HepG2 (cell line): ENCODE measurements around the gene GLTPD2. TPM values are rescaled to one million over a fixed set of nuclear protein-coding genes. Genes with fewer than 3 reads are reported as not detected.

Source experiments
- ETV5 ChIP-seq: IDR thresholded peaks from 2 replicates; pipeline ENCODE4 v1.6.1; 2018; ENCODE audit warnings: missing biosample characterization, missing genetic modification reagents, inconsistent platforms, borderline replicate concordance
- FOXJ3 ChIP-seq: sonication (generic); formaldehyde crosslinking; IDR thresholded peaks from 2 replicates; pipeline ENCODE4 v1.4.0; 2020; ENCODE audit warnings: missing genetic modification reagents, mild to moderate bottlenecking, borderline replicate concordance
- MBD4 ChIP-seq: IDR thresholded peaks from 2 replicates; pipeline ENCODE4 v1.6.1; 2012; ENCODE audit warnings: low read length, inconsistent platforms, borderline replicate concordance
- MED8 ChIP-seq: sonication (generic); formaldehyde crosslinking; IDR thresholded peaks from 2 replicates; pipeline ENCODE4 v1.8.1; 2023; ENCODE audit warnings: mild to moderate bottlenecking, missing genetic modification reagents; ENCODE audit not compliant: insufficient replicate concordance
- SRSF9 ChIP-seq: fragments of 200-400 bp; formaldehyde crosslinking; IDR thresholded peaks from 2 replicates; pipeline ENCODE4 v1.6.1; 2018; ENCODE audit warnings: borderline replicate concordance, mild to moderate bottlenecking, low read depth, low read length; ENCODE audit not compliant: insufficient read depth, poor library complexity, severe bottlenecking
- THAP9 ChIP-seq: sonication (generic); formaldehyde crosslinking; IDR thresholded peaks from 2 replicates; pipeline ENCODE4; 2020; ENCODE audit warnings: missing genetic modification reagents, mild to moderate bottlenecking, borderline replicate concordance
- ZC3H13 ChIP-seq: sonication (generic); formaldehyde crosslinking; IDR thresholded peaks from 2 replicates; pipeline ENCODE4 v1.8.1; 2023; ENCODE audit warnings: mild to moderate bottlenecking, missing genetic modification reagents, moderate library complexity
- ZNF253 ChIP-seq: sonication (generic); formaldehyde crosslinking; IDR thresholded peaks from 2 replicates; pipeline ENCODE4 v1.8.0; 2022; ENCODE audit warnings: mild to moderate bottlenecking, missing genetic modification reagents, borderline replicate concordance
- ZNF512B ChIP-seq: sonication (generic); formaldehyde crosslinking; IDR thresholded peaks from 2 replicates; pipeline ENCODE4 v1.5.1; 2020; ENCODE audit warnings: missing genetic modification reagents, mild to moderate bottlenecking, borderline replicate concordance
- ZNF674 ChIP-seq: sonication (generic); formaldehyde crosslinking; IDR thresholded peaks from 2 replicates; pipeline ENCODE4 v1.5.0; 2020; ENCODE audit warnings: low read depth, mild to moderate bottlenecking, missing genetic modification reagents
- ZNF772 ChIP-seq: sonication (generic); formaldehyde crosslinking; IDR thresholded peaks from 2 replicates; pipeline ENCODE4 v1.5.0; 2020; ENCODE audit warnings: mild to moderate bottlenecking, missing genetic modification reagents
- ZNF883 ChIP-seq: sonication (generic); formaldehyde crosslinking; IDR thresholded peaks from 2 replicates; pipeline ENCODE4 v1.5.1; 2020; ENCODE audit warnings: mild to moderate bottlenecking, missing genetic modification reagents; ENCODE audit errors: not compliant biosample characterization
- polyA plus RNA-seq, 8 experiments: library from polyadenylated mRNA; depleted of rRNA in 3 of 8; stranded (reverse) in 7 of 8; unstranded in 1 of 8; fragments of >200 nt; fragmentation: Illumina TruSeq in 4 of 8; extraction: Trizol in 4 of 8; gene quantifications; 2 replicates each; pipeline versions ENCODE4 v1.2.1 to v1.2.3, GENCODE V29; 2011 to 2016; ENCODE audit warnings: low read depth in 4 of 8, missing spikeins in 1 of 8, mixed read lengths in 1 of 8; ENCODE audit not compliant: insufficient read depth in 1 of 8
- total RNA-seq, 5 experiments: library from RNA; depleted of rRNA; stranded (reverse); fragments of >200 nt; fragmentation: Illumina TruSeq; extraction: Trizol; gene quantifications; 2 replicates each; pipeline ENCODE4 v1.2.3, GENCODE V29; 2016; ENCODE audit warnings: low read depth in 1 of 5
- TF ChIP-seq, protein P1 (sequence below): sonication (generic); formaldehyde crosslinking; IDR thresholded peaks from 2 replicates; pipeline ENCODE4 v1.4.0; 2020; ENCODE audit warnings: mild to moderate bottlenecking, missing genetic modification reagents
- TF ChIP-seq, protein P2 (sequence below): sonication (generic); formaldehyde crosslinking; IDR thresholded peaks from 2 replicates; pipeline ENCODE4 v1.8.0; 2022; ENCODE audit warnings: mild to moderate bottlenecking, missing genetic modification reagents, moderate library complexity
- TF ChIP-seq, protein P3 (sequence below): sonication (generic); formaldehyde crosslinking; IDR thresholded peaks from 2 replicates; pipeline ENCODE4 v1.4.0; 2020; ENCODE audit warnings: missing genetic modification reagents

Gene GLTPD2
- total and polyA plus RNA-seq, 2 of the 13 experiments (the other 11 are each of a cell fraction or from before 2014, with no cell fraction given), result 7.5 to 12.9 TPM

DNA sequence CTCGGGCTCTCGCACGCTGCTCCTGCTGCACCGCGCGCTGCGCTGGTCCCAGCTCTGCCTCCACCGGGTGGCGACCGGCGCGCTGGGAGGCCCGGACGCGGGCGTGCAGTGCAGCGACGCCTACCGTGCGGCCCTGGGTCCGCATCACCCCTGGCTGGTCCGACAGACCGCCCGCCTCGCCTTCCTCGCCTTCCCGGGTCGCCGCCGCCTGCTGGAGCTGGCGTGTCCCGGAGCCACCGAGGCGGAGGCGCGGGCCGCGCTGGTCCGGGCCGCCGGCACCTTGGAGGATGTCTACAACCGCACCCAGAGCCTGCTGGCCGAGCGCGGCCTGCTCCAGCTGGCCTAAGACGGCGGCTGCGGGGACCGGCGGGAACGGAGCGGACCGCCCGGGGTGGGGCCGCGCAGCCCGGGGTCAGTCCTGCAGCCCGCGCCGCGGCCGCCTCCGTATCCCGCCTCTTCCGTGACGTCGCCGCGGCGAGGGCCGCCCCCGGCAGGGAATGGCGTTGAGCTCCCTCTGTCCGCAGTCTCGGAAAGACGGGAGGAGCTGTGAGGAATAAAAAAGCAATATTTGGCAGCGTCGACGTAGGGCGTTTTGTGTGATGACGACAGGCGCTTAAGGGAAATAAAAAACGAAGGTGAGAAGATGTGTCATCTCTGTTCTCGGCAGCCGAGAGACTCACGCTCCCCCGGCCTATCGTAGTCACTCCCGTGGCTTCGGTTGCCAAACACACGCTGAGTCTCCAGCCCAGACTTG is 1.4 kb downstream of the GLTPD2 start (continued):
- TF ChIP-seq THAP9 (CRISPR knock-in tag), result no peak
- TF ChIP-seq ZNF772, result no peak; the same call in 1 of the 2 replicates
- TF ChIP-seq SRSF9, result no peak
- peak; percentile 91 for TF ChIP-seq ETV5 (CRISPR knock-in tag)
- no peak for TF ChIP-seq ZNF674 (CRISPR knock-in tag)
- TF ChIP-seq ZC3H13, result peak; percentile 97
- TF ChIP-seq ZNF253 (CRISPR knock-in tag), result no peak
- no peak for TF ChIP-seq FOXJ3 (CRISPR knock-in tag)
- TF ChIP-seq, protein P1, sequence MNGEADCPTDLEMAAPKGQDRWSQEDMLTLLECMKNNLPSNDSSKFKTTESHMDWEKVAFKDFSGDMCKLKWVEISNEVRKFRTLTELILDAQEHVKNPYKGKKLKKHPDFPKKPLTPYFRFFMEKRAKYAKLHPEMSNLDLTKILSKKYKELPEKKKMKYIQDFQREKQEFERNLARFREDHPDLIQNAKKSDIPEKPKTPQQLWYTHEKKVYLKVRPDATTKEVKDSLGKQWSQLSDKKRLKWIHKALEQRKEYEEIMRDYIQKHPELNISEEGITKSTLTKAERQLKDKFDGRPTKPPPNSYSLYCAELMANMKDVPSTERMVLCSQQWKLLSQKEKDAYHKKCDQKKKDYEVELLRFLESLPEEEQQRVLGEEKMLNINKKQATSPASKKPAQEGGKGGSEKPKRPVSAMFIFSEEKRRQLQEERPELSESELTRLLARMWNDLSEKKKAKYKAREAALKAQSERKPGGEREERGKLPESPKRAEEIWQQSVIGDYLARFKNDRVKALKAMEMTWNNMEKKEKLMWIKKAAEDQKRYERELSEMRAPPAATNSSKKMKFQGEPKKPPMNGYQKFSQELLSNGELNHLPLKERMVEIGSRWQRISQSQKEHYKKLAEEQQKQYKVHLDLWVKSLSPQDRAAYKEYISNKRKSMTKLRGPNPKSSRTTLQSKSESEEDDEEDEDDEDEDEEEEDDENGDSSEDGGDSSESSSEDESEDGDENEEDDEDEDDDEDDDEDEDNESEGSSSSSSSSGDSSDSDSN (CRISPR knock-in tag), result peak; percentile 98
- TF ChIP-seq, protein P2, sequence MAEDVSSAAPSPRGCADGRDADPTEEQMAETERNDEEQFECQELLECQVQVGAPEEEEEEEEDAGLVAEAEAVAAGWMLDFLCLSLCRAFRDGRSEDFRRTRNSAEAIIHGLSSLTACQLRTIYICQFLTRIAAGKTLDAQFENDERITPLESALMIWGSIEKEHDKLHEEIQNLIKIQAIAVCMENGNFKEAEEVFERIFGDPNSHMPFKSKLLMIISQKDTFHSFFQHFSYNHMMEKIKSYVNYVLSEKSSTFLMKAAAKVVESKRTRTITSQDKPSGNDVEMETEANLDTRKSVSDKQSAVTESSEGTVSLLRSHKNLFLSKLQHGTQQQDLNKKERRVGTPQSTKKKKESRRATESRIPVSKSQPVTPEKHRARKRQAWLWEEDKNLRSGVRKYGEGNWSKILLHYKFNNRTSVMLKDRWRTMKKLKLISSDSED (CRISPR knock-in tag), result no peak
- no peak for TF ChIP-seq MBD4
- no peak for TF ChIP-seq ZNF512B (CRISPR knock-in tag)
- peak; percentile 76 for TF ChIP-seq ZNF883 (CRISPR knock-in tag)
- TF ChIP-seq MED8 (CRISPR knock-in tag), result peak; percentile 6
- TF ChIP-seq, protein P3, sequence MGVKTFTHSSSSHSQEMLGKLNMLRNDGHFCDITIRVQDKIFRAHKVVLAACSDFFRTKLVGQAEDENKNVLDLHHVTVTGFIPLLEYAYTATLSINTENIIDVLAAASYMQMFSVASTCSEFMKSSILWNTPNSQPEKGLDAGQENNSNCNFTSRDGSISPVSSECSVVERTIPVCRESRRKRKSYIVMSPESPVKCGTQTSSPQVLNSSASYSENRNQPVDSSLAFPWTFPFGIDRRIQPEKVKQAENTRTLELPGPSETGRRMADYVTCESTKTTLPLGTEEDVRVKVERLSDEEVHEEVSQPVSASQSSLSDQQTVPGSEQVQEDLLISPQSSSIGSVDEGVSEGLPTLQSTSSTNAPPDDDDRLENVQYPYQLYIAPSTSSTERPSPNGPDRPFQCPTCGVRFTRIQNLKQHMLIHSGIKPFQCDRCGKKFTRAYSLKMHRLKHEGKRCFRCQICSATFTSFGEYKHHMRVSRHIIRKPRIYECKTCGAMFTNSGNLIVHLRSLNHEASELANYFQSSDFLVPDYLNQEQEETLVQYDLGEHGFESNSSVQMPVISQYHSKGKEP (CRISPR knock-in tag), result peak; percentile 42; the same call in 1 of the 2 replicates
